K562 (cell line): ENCODE measurements around the gene ICAM1. TPM values are rescaled to one million over a fixed set of nuclear protein-coding genes. Genes with fewer than 3 reads are reported as not detected.

ENCODE experiments used
- CREB5 ChIP-seq: fragments of 250-450 bp; sonication (Bioruptor Pico); IDR thresholded peaks from 2 replicates; pipeline ENCODE4 v1.5.0; 2020; ENCODE audit warnings: mild to moderate bottlenecking
- ILK ChIP-seq: fragments of 450-650 bp; IDR thresholded peaks from 2 replicates; pipeline ENCODE4 v1.6.1; 2016; ENCODE audit warnings: missing genetic modification characterization, low read depth, mild to moderate bottlenecking, missing compliant biosample characterization, moderate library complexity, borderline replicate concordance
- JUN ChIP-seq, 2 experiments: sonication (generic) in 1 of 2; formaldehyde crosslinking in 1 of 2; IDR thresholded peaks; 2 replicates each; pipeline versions ENCODE4 v1.6.1 to v1.8.0; 2012 to 2022; ENCODE audit warnings: borderline replicate concordance in 2 of 2, mild to moderate bottlenecking in 2 of 2, improper control_type of control experiment in 1 of 2, low read depth in 1 of 2, low read length in 1 of 2, missing genetic modification reagents in 1 of 2
- PTRF ChIP-seq: fragments of 450-650 bp; IDR thresholded peaks from 2 replicates; pipeline ENCODE4 v1.6.1; 2016; ENCODE audit warnings: mild to moderate bottlenecking, missing genetic modification characterization, missing compliant biosample characterization
- RAD51 ChIP-seq: fragments of 450-650 bp; IDR thresholded peaks from 2 replicates; pipeline ENCODE4 v1.7.1; 2016; ENCODE audit warnings: low read depth, mild to moderate bottlenecking, borderline replicate concordance
- SIN3B ChIP-seq: fragments of 450-650 bp; IDR thresholded peaks from 2 replicates; pipeline ENCODE4 v1.6.1; 2017; ENCODE audit warnings: low read depth, mild to moderate bottlenecking, moderate library complexity
- STAT5B ChIP-seq: fragments of 250-450 bp; sonication (Bioruptor Pico); IDR thresholded peaks from 2 replicates; pipeline ENCODE4 v1.8.0; 2021; ENCODE audit warnings: mild to moderate bottlenecking, inconsistent platforms
- TCF3 ChIP-seq: sonication (generic); formaldehyde crosslinking; IDR thresholded peaks from 2 replicates; pipeline ENCODE4 v1.4.0; 2020; ENCODE audit warnings: mild to moderate bottlenecking, missing genetic modification reagents
- ZBTB1 ChIP-seq: sonication (generic); formaldehyde crosslinking; IDR thresholded peaks from 2 replicates; pipeline ENCODE4 v1.8.1; 2023; ENCODE audit warnings: missing genetic modification reagents, low read depth, mild to moderate bottlenecking, borderline replicate concordance
- ZNF717 ChIP-seq: fragments of 250-450 bp; sonication (Bioruptor Pico); IDR thresholded peaks from 2 replicates; pipeline ENCODE4 v1.5.0; 2021
- polyA plus RNA-seq, 8 experiments: library from polyadenylated mRNA; depleted of rRNA in 4 of 8; stranded (reverse) in 5 of 8; unstranded in 3 of 8; fragments of >200 nt; fragmentation: Nextera tagmentation in 2 of 8; fragmentation: Illumina TruSeq in 1 of 8; extraction: Ambion mirVana in 2 of 8; extraction: Trizol in 1 of 8; gene quantifications; 2 replicates each; pipeline versions ENCODE4 v1.2.1 to v1.2.3, GENCODE V29; 2011 to 2014; ENCODE audit warnings: inconsistent platforms in 1 of 8, missing spikeins in 1 of 8
- total RNA-seq, 7 experiments: library from RNA; depleted of rRNA in 6 of 7; stranded (reverse); fragments of >200 nt in 6 of 7; fragmentation: Illumina TruSeq in 2 of 7; extraction: Trizol in 2 of 7; gene quantifications; 2 replicates each; pipeline versions ENCODE4 v1.2.1 to v1.2.3, GENCODE V29; 2011 to 2021; ENCODE audit warnings: low replicate concordance in 1 of 7
- TF ChIP-seq, protein P1 (sequence below): fragments of 450-650 bp; IDR thresholded peaks from 2 replicates; pipeline ENCODE4 v1.6.1; 2016; ENCODE audit warnings: antibody characterized with exemption
- TF ChIP-seq, protein P2 (sequence below): sonication (generic); formaldehyde crosslinking; IDR thresholded peaks from 2 replicates; pipeline ENCODE4 v1.8.0; 2022; ENCODE audit warnings: mild to moderate bottlenecking, missing genetic modification reagents
- TF ChIP-seq, protein P3 (sequence below): sonication (generic); formaldehyde crosslinking; IDR thresholded peaks from 2 replicates; pipeline ENCODE4 v1.8.1; 2023; ENCODE audit warnings: missing genetic modification reagents, mild to moderate bottlenecking, borderline replicate concordance

ICAM1 gene
- total and polyA plus RNA-seq, 9 of the 15 experiments (the other 6 are each of a cell fraction or from before 2014, with no cell fraction given) = 2.3 to 24.4 (median 13.4) TPM

GRCh38 chr19:10289836-10290356, 19.0 kb downstream of the ICAM1 start, which contains the start of gene ICAM5 (continued):
- TF ChIP-seq, protein P1, sequence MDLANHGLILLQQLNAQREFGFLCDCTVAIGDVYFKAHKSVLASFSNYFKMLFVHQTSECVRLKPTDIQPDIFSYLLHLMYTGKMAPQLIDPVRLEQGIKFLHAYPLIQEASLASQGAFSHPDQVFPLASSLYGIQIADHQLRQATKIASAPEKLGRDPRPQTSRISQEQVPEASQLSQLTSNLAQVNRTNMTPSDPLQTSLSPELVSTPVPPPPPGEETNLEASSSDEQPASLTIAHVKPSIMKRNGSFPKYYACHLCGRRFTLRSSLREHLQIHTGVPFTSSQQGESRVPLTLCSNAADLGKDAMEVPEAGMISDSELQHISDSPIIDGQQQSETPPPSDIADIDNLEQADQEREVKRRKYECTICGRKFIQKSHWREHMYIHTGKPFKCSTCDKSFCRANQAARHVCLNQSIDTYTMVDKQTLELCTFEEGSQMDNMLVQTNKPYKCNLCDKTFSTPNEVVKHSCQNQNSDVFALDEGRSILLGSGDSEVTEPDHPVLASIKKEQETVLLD = peak; percentile 19; the same call in 1 of the 2 replicates
- TF ChIP-seq PTRF (tag) (no peak), JUN (IDR thresholded peaks at IDR 0.05; ENCODE audit: borderline replicate concordance, low read depth, low read length) (no peak), JUN (CRISPR knock-in tag; IDR thresholded peaks at IDR 0.05; ENCODE audit: borderline replicate concordance) (0 out of 2 replicates have a peak, but pooled peaks have one; percentile 0), SIN3B (no peak), CREB5 (no peak), RAD51 (no peak), STAT5B (no peak), ZBTB1 (CRISPR knock-in tag) (no peak), ZNF717 (CRISPR knock-in tag) (0 out of 2 replicates have a peak, but pooled peaks have one; percentile 17), ILK (tag) (no peak), TCF3 (no peak)
- TF ChIP-seq, protein P2, sequence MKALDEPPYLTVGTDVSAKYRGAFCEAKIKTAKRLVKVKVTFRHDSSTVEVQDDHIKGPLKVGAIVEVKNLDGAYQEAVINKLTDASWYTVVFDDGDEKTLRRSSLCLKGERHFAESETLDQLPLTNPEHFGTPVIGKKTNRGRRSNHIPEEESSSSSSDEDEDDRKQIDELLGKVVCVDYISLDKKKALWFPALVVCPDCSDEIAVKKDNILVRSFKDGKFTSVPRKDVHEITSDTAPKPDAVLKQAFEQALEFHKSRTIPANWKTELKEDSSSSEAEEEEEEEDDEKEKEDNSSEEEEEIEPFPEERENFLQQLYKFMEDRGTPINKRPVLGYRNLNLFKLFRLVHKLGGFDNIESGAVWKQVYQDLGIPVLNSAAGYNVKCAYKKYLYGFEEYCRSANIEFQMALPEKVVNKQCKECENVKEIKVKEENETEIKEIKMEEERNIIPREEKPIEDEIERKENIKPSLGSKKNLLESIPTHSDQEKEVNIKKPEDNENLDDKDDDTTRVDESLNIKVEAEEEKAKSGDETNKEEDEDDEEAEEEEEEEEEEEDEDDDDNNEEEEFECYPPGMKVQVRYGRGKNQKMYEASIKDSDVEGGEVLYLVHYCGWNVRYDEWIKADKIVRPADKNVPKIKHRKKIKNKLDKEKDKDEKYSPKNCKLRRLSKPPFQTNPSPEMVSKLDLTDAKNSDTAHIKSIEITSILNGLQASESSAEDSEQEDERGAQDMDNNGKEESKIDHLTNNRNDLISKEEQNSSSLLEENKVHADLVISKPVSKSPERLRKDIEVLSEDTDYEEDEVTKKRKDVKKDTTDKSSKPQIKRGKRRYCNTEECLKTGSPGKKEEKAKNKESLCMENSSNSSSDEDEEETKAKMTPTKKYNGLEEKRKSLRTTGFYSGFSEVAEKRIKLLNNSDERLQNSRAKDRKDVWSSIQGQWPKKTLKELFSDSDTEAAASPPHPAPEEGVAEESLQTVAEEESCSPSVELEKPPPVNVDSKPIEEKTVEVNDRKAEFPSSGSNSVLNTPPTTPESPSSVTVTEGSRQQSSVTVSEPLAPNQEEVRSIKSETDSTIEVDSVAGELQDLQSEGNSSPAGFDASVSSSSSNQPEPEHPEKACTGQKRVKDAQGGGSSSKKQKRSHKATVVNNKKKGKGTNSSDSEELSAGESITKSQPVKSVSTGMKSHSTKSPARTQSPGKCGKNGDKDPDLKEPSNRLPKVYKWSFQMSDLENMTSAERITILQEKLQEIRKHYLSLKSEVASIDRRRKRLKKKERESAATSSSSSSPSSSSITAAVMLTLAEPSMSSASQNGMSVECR = peak; percentile 58; the same call in 1 of the 2 replicates
- TF ChIP-seq, protein P3, sequence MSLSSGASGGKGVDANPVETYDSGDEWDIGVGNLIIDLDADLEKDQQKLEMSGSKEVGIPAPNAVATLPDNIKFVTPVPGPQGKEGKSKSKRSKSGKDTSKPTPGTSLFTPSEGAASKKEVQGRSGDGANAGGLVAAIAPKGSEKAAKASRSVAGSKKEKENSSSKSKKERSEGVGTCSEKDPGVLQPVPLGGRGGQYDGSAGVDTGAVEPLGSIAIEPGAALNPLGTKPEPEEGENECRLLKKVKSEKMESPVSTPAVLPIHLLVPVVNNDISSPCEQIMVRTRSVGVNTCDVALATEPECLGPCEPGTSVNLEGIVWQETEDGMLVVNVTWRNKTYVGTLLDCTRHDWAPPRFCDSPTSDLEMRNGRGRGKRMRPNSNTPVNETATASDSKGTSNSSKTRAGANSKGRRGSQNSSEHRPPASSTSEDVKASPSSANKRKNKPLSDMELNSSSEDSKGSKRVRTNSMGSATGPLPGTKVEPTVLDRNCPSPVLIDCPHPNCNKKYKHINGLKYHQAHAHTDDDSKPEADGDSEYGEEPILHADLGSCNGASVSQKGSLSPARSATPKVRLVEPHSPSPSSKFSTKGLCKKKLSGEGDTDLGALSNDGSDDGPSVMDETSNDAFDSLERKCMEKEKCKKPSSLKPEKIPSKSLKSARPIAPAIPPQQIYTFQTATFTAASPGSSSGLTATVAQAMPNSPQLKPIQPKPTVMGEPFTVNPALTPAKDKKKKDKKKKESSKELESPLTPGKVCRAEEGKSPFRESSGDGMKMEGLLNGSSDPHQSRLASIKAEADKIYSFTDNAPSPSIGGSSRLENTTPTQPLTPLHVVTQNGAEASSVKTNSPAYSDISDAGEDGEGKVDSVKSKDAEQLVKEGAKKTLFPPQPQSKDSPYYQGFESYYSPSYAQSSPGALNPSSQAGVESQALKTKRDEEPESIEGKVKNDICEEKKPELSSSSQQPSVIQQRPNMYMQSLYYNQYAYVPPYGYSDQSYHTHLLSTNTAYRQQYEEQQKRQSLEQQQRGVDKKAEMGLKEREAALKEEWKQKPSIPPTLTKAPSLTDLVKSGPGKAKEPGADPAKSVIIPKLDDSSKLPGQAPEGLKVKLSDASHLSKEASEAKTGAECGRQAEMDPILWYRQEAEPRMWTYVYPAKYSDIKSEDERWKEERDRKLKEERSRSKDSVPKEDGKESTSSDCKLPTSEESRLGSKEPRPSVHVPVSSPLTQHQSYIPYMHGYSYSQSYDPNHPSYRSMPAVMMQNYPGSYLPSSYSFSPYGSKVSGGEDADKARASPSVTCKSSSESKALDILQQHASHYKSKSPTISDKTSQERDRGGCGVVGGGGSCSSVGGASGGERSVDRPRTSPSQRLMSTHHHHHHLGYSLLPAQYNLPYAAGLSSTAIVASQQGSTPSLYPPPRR = no peak
